SU-DHL-6 (cell line): ENCODE data around the gene RABEP2.

Source experiments
- EZH2phosphoT487 ChIP-seq: fragments of 200-600 bp; sonication (generic), shearing (Covaris generic); conservative IDR thresholded peaks from 2 replicates; pipeline ENCODE4 v1.6.1; 2018; ENCODE audit warnings: mild to moderate bottlenecking, antibody characterized with exemption, low read length, moderate library complexity, mixed read lengths
- TF ChIP-seq, protein P1 (sequence below): fragments of 200-600 bp; sonication (generic); IDR thresholded peaks from one replicate; pipeline ENCODE4 v1.5.1; 2017; ENCODE audit warnings: antibody characterized with exemption, mild to moderate bottlenecking, low read length, moderate library complexity; ENCODE audit not compliant: insufficient read depth, poor library complexity, severe bottlenecking

DNA sequence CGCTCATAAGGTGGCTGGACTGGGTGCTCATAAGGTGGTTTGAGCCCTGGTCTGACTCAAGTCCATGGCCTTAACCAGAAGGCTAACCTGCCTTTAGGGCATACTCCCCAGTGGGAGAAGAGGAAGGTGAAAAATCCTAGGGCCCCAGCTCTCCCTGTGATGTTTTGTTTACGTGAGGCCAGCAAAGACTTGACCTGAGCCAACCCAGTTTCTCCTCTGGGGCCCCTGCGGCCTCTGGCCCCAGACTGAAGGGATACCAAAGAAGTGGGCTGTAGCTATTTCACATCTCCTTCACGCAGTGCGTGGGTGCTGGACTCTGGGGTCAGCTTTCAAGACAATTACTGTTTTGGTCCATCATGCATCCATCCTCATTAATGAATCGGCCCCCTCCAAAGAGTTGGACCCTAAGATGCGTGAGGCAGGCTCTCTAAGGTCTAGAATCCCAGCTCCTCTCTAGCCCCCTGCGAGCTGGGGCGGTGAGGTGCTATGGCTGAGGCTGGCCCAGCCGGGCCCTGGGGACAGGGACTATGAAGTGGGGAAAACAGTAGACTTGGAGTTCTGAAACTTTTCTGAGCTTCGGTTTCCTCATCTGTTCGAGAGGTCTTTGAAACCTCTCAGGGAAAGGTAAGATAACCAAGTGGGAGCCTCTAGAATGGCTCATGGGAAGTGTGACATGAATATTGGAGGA lies 59.9 kb downstream of the RABEP2 start:
- TF ChIP-seq, protein P1, sequence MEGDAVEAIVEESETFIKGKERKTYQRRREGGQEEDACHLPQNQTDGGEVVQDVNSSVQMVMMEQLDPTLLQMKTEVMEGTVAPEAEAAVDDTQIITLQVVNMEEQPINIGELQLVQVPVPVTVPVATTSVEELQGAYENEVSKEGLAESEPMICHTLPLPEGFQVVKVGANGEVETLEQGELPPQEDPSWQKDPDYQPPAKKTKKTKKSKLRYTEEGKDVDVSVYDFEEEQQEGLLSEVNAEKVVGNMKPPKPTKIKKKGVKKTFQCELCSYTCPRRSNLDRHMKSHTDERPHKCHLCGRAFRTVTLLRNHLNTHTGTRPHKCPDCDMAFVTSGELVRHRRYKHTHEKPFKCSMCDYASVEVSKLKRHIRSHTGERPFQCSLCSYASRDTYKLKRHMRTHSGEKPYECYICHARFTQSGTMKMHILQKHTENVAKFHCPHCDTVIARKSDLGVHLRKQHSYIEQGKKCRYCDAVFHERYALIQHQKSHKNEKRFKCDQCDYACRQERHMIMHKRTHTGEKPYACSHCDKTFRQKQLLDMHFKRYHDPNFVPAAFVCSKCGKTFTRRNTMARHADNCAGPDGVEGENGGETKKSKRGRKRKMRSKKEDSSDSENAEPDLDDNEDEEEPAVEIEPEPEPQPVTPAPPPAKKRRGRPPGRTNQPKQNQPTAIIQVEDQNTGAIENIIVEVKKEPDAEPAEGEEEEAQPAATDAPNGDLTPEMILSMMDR, result no peak
- TF ChIP-seq EZH2phosphoT487, result no peak
